ENCODE measurements around the gene ZNF735. TPM values are rescaled to one million over a fixed set of nuclear protein-coding genes. Genes with fewer than 3 reads are reported as not detected.

ZNF735 gene
- not detected in 5 replicates for total RNA-seq (2022; extraction: Qiagen RNA extraction; ENCODE audit: low read depth)

GRCh38 chr7:64206903-64207302 lies at the start of gene ZNF735:
TSS of gene ZNF735 (plus strand) at chr7:64207203. CDS start at chr7:64207203, 0 bp downstream.

GRCh38 chr7:64228174-64228573 lies 21.2 kb downstream of the ZNF735 start, which contains the start of gene ZNF679:
TSS of gene ZNF679 (plus strand) at chr7:64228474. CDS start at chr7:64249118, 20,644 bp downstream.

Other genes starting within 250 kb of the ZNF735 start
- gene ZNF722, start 208.4 kb upstream of the ZNF735 start, total RNA-seq (2022; extraction: Qiagen RNA extraction; ENCODE audit: low read depth), result not detected in 5 replicates
- gene ZNF727, start 161.8 kb upstream of the ZNF735 start, total RNA-seq (2022; extraction: Qiagen RNA extraction; ENCODE audit: low read depth), result not detected in 5 replicates
- gene ZNF679, start 21.3 kb downstream of the ZNF735 start, total RNA-seq (2022; extraction: Qiagen RNA extraction; ENCODE audit: low read depth), result not detected in 5 replicates
- gene ZNF736, start 106.8 kb downstream of the ZNF735 start, total RNA-seq (2022; extraction: Qiagen RNA extraction; ENCODE audit: low read depth), result 0.03 TPM in 1 of 5 replicates, not detected in the others